Body of pancreas (tissue), 4 donors: ENCODE measurements around the gene MEIG1. TPM values are rescaled to one million over a fixed set of nuclear protein-coding genes. Genes with fewer than 3 reads are reported as not detected.
"Not testable (repeated sequence)": the region's sequence is repeated elsewhere in the genome, so short reads cannot be mapped to it uniquely, and the experiment has no call there.

ENCODE experiments used
- ATAC-seq: fragments of 150-250 bp; one replicate; pipeline ENCODE4 v1.9.1; 2016
- DNase-seq, 4 donors: peaks; one replicate each; pipeline ENCODE4 v3.0.0-alpha.2; 2019
- H3K27ac ChIP-seq, 4 donors: fragments of 200-600 bp; sonication (generic); 1 replicate in 3 of 4; 2 replicates in 1 of 4; pipeline versions ENCODE4 v1.5.1 to v1.6.1; 2016 to 2019; ENCODE audit warnings: mild to moderate bottlenecking in 1 of 4, mixed read lengths in 1 of 4, moderate library complexity in 1 of 4
- H3K27me3 ChIP-seq, 2 donors: fragments of 200-600 bp; sonication (generic); one replicate each; pipeline ENCODE4 v1.6.0; 2016; ENCODE audit warnings: mild to moderate bottlenecking in 1 of 2
- H3K36me3 ChIP-seq, 2 donors: fragments of 200-600 bp; sonication (generic); replicated peaks in 1 of 2; 2 replicates each; pipeline ENCODE4 v1.5.1; 2016; ENCODE audit warnings: low read depth in 2 of 2; ENCODE audit not compliant: insufficient read depth in 1 of 2
- H3K4me1 ChIP-seq: fragments of 200-600 bp; sonication (generic); one replicate; pipeline ENCODE4 v1.6.0; 2016
- H3K4me3 ChIP-seq, 2 donors: fragments of 200-600 bp; sonication (generic); 1 replicate in 1 of 2; 2 replicates in 1 of 2; pipeline ENCODE4 v1.5.1; 2016 to 2019
- H3K9me3 ChIP-seq, 3 donors: fragments of 200-600 bp; sonication (generic); 1 replicate in 2 of 3; 2 replicates in 1 of 3; pipeline ENCODE4 v1.5.1; 2016
- POLR2A ChIP-seq, 3 donors: fragments of 450-650 bp; IDR thresholded peaks; one replicate each; pipeline ENCODE4 v1.6.1; 2016; ENCODE audit warnings: antibody characterized with exemption in 3 of 3, mild to moderate bottlenecking in 2 of 3
- WGBS, 2 donors: methylation state at CpG; one replicate each; pipeline ENCODE4 v1.1.5; 2017; 5-methylcytosine and 5-hydroxymethylcytosine counted together
- intact Hi-C: fragments of 100-400 bp; cut with DNase I; formaldehyde crosslinking; loops from one replicate; pipeline ENCODE4 v1.15.1; 2023
- total RNA-seq, 2 donors: library from RNA; depleted of rRNA; stranded (reverse); fragments of >200 nt; gene quantifications; one replicate each; pipeline ENCODE4 v1.1.0, GENCODE V29; 2016
- TF ChIP-seq, protein P1 (sequence below), 7 experiments: fragments of 450-650 bp in 4 of 7; fragments of 200-600 bp in 3 of 7; sonication (generic) in 3 of 7; IDR thresholded peaks; one replicate each; pipeline ENCODE4 v1.5.1; 2016 to 2019; ENCODE audit warnings: antibody characterized with exemption in 7 of 7

MEIG1 gene
- total RNA-seq, 2 donors from 2014 or later: not detected

- DNase-seq (no peak), ATAC-seq (no peak)
- no peak overlapping the region for H3K4me3 ChIP-seq
- H3K9me3 ChIP-seq: no peaks in the 10 kb centered on the region
- H3K27ac ChIP-seq: no peak overlapping the region
- WGBS, 2 donors: 95 to 98% methylated on average over 13 of the region's 13 CpGs
- H3K4me1 ChIP-seq: no peaks in the 10 kb centered on the region
- peaks cover 3 to 11% of the 10 kb centered on the region in 2 donors for H3K36me3 ChIP-seq
- H3K27me3 ChIP-seq: no peaks in the 10 kb centered on the region
- intact Hi-C loops: no loop called here
- TF ChIP-seq POLR2A (IDR thresholded peaks at IDR 0.05): no peak
- TF ChIP-seq, protein P1, sequence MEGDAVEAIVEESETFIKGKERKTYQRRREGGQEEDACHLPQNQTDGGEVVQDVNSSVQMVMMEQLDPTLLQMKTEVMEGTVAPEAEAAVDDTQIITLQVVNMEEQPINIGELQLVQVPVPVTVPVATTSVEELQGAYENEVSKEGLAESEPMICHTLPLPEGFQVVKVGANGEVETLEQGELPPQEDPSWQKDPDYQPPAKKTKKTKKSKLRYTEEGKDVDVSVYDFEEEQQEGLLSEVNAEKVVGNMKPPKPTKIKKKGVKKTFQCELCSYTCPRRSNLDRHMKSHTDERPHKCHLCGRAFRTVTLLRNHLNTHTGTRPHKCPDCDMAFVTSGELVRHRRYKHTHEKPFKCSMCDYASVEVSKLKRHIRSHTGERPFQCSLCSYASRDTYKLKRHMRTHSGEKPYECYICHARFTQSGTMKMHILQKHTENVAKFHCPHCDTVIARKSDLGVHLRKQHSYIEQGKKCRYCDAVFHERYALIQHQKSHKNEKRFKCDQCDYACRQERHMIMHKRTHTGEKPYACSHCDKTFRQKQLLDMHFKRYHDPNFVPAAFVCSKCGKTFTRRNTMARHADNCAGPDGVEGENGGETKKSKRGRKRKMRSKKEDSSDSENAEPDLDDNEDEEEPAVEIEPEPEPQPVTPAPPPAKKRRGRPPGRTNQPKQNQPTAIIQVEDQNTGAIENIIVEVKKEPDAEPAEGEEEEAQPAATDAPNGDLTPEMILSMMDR (IDR thresholded peaks at IDR 0.05): no peak
Measured at GRCh38 chr10:14926722-14927416, 32.3 kb upstream of the MEIG1 start.

DNA sequence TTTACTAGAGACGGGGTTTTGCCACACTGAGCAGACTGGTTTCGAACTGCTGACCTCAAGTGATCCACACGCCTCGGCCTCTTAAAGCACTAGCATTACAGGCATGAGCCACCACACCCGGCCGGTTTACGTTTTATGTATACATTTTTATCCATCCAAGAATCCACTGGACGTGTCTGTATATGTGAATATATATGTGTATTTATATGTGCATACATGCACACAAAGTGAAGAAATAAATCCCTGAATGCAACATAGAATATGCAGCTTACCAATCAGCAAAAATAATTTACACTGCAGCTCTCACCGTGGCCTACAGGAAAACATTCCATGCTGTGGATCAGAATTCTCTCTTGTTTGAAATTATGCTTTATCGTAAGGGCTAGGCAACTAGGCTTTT is 28.6 kb upstream of the MEIG1 start:
- Histone ChIP-seq H3K9me3 (no peaks in the 10 kb centered on the region), H3K4me1 (peaks cover 1% of the 10 kb centered on the region), H3K27ac (no peak overlapping the region), H3K36me3 (peaks cover 0 to 20% of the 10 kb centered on the region in 2 donors), H3K4me3 (no peak overlapping the region), H3K27me3 (no peaks in the 10 kb centered on the region)
- 94 to 96% methylated on average over 10 of the region's 10 CpGs for WGBS, 2 donors
- no peak for TF ChIP-seq POLR2A (IDR thresholded peaks at IDR 0.05)
- TF ChIP-seq, protein P1 (IDR thresholded peaks at IDR 0.05): no peak
- DNase-seq: no peak
- intact Hi-C loops: no loop called here
- ATAC-seq: no peak

DNA sequence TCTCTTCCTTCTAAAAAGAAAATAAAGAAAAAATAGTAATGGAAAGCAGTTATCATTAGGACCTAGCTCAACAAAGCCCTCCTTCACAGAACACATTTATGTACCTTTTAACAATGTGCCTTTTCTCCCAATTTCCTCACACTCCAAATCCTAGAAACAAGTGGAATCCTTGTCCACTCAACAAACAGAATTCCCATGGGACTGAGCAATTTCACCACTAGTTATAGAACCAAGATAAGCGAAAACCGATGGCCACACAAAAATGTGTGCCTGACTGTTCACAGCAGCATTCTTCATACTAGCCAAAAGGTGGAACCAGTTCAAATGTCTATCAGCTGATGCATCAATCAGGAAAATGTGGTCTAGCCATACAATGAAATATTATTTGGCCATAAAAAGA is 22.6 kb upstream of the MEIG1 start:
- Histone ChIP-seq H3K4me3 (no peak overlapping the region), H3K36me3 (peaks cover 0 to 10% of the 10 kb centered on the region in 2 donors), H3K27me3 (no peaks in the 10 kb centered on the region), H3K4me1 (peaks cover 5% of the 10 kb centered on the region), H3K27ac (no peak overlapping the region), H3K9me3 (no peaks in the 10 kb centered on the region)
- no peak for DNase-seq
- no peak for ATAC-seq
- 79 to 82% methylated on average over 2 of the region's 2 CpGs for WGBS, 2 donors
- intact Hi-C loops: no loop called here
- TF ChIP-seq, protein P1 (IDR thresholded peaks at IDR 0.05): no peak
- no peak for TF ChIP-seq POLR2A (IDR thresholded peaks at IDR 0.05)

GRCh38 chr10:14938971-14939370 is 20.2 kb upstream of the MEIG1 start:
- DNase-seq, H3K9me3 ChIP-seq, intact Hi-C loops, H3K36me3 ChIP-seq, H3K27ac ChIP-seq, H3K4me3 ChIP-seq, H3K27me3 ChIP-seq, ATAC-seq, H3K4me1 ChIP-seq: not testable (repeated sequence)
- whole genome bisulfite sequencing, 2 donors: 65 to 82% methylated on average over 2 to 3 of the region's 5 CpGs

DNA sequence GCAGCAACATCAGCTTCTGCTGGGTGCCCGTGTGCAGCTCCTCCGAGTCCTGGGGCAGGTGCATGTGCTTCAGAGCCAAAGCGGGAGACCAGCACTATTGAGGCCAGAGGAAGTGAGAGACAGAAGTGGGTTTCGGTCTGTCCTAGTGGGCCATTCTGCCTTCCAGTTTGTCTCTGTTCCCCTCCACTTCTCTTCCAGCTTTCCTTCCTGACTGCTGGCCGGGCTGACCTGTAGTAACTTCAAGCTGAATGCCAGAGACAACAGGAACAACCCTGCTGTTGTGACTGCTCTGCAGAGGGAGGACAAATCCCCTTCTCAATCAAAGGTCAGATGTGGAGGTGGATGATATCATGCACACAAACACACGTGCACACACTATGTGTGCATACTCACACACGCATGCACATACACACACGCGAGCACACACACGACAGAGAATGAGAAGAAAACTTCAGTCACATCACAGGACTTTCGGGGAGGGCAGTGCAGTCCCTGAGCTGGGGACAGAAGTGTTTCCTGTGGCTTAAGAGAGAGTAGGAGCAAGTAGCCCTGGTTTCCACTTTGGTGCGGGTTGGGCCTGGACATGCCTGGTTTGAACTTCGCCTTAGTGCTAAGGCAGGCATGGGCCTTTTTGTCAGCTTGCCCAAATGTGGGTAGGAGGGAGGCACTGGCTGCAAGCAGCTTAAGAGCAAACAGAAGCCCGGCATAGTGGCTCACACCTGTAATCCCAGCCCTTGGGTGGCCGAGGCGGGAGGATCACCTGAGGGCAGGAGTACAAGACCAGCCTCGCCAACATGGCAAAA is 16.8 kb upstream of the MEIG1 start:
- intact Hi-C loops, ATAC-seq, H3K27ac ChIP-seq, H3K27me3 ChIP-seq, H3K4me3 ChIP-seq, H3K9me3 ChIP-seq, H3K4me1 ChIP-seq, DNase-seq: not testable (repeated sequence)
- WGBS, 2 donors: 89 to 91% methylated on average over 17 of the region's 17 CpGs
- H3K36me3 ChIP-seq: peaks cover 0 to 13% of the 10 kb centered on the region in 2 donors

DNA sequence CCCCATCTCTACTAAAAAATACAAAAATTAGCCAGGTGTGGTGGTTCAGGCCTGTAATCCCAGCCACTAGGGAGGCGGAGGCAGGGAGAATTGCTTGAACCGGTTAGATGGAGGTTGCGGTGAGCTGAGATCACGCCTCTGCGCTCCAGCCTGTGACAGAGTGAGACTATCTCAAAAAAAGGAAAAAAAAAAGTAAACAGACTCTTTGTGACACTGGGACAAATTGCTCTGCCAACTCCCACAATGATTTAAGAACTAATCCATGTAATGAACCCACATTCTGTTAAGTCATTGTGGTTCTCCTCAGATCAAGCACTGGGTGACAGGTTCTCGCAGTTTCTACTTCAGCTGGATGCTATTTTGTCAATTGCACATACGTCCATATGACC is 16.2 kb upstream of the MEIG1 start:
- WGBS, 2 donors: 90 to 100% methylated on average over 7 of the region's 7 CpGs
- H3K9me3 ChIP-seq, H3K4me3 ChIP-seq, H3K4me1 ChIP-seq, DNase-seq, H3K27me3 ChIP-seq, ATAC-seq, intact Hi-C loops, H3K27ac ChIP-seq: not testable (repeated sequence)
- peaks cover 0 to 13% of the 10 kb centered on the region in 2 donors for H3K36me3 ChIP-seq
